Endothelial cell of umbilical vein (primary cell): ENCODE data around the gene MFN1. TPM values are rescaled to one million over a fixed set of nuclear protein-coding genes. Genes with fewer than 3 reads are reported as not detected.

Experiments used
- BruUV-seq: library from RNA; stranded (reverse); fragments of 400-500 nt; replicated peaks from 2 replicates; lab custom pipeline; 2021; lab: Mats Ljungman, UMichigan
- CTCF ChIA-PET: fragments of 300-600, 350-600 bp; sonication (Branson Sonifier 250); formaldehyde crosslinking; loops from one replicate; lab custom pipeline; 2021; ENCODE audit warnings: antibody characterized with exemption, inconsistent platforms; lab: Charles Lee
- POLR2A ChIA-PET: fragments of 300-600, 350-600 bp; sonication (Branson Sonifier 250); formaldehyde crosslinking; loops from one replicate; lab custom pipeline; 2021; ENCODE audit warnings: antibody characterized with exemption, inconsistent platforms; lab: Charles Lee
- DNase-seq: peaks from one replicate; pipeline ENCODE4 v3.0.0-alpha.2; 2011; ENCODE audit warnings: low read depth, low spot score
- FAIRE-seq: peaks from 2 replicates; lab custom pipeline; 2011; peaks lifted over from hg19 to GRCh38; lab: Jason Lieb, UNC
- H2AFZ ChIP-seq: 2 replicates; pipeline ENCODE4 v1.6.0; 2012; ENCODE audit warnings: low read depth, low read length, control low read depth, inconsistent platforms
- H3K27ac ChIP-seq: 2 replicates; pipeline ENCODE4 v1.5.1; 2011; ENCODE audit warnings: low read depth, mild to moderate bottlenecking, control low read depth, low read length, moderate library complexity; ENCODE audit not compliant: insufficient read depth
- H3K27me3 ChIP-seq, 2 experiments: 2 replicates each; pipeline versions ENCODE4 v1.6.0 to v1.6.1; 2011; ENCODE audit warnings: low read length in 2 of 2, mixed read lengths in 1 of 2; ENCODE audit not compliant: control insufficient read depth in 2 of 2, insufficient read depth in 2 of 2
- H3K36me3 ChIP-seq, 2 experiments: 2 replicates in 1 of 2; 3 replicates in 1 of 2; pipeline ENCODE4 v1.5.1; 2011; ENCODE audit warnings: low read length in 2 of 2, mild to moderate bottlenecking in 1 of 2, moderate library complexity in 1 of 2; ENCODE audit not compliant: control insufficient read depth in 2 of 2, insufficient read depth in 2 of 2; ENCODE audit errors: extremely low read depth in 1 of 2
- H3K4me1 ChIP-seq: 3 replicates; pipeline ENCODE4 v1.5.1; 2011; ENCODE audit warnings: mild to moderate bottlenecking, low read length; ENCODE audit not compliant: control insufficient read depth, insufficient read depth; ENCODE audit errors: extremely low read depth
- H3K4me2 ChIP-seq: 2 replicates; pipeline ENCODE4 v1.6.1; 2011; ENCODE audit warnings: low read length, control low read depth, mixed read lengths; ENCODE audit not compliant: insufficient read depth
- H3K4me3 ChIP-seq, 3 experiments: fragments of 200-600 bp in 1 of 3; sonication (generic), shearing (Covaris generic) in 1 of 3; replicated peaks in 1 of 3; 2 replicates each; pipeline ENCODE4 v1.5.1; 2011 to 2016; ENCODE audit warnings: control low read depth in 3 of 3, low read length in 3 of 3, mild to moderate bottlenecking in 2 of 3, inconsistent platforms in 1 of 3, low read depth in 1 of 3, moderate library complexity in 1 of 3; ENCODE audit not compliant: insufficient read depth in 1 of 3
- H3K79me2 ChIP-seq: 2 replicates; pipeline ENCODE4 v1.6.0; 2012; ENCODE audit warnings: low read length, inconsistent platforms; ENCODE audit not compliant: control insufficient read depth, insufficient read depth
- H3K9ac ChIP-seq: replicated peaks from 2 replicates; pipeline ENCODE3; 2011; ENCODE audit warnings: low read length, control low read depth; ENCODE audit not compliant: insufficient read depth; ENCODE audit errors: extremely low read depth
- H3K9me1 ChIP-seq: replicated peaks from 3 replicates; pipeline ENCODE4 v1.6.0; 2011; ENCODE audit warnings: mild to moderate bottlenecking, low read length; ENCODE audit not compliant: control insufficient read depth, insufficient read depth; ENCODE audit errors: extremely low read depth
- H3K9me3 ChIP-seq: replicated peaks from 2 replicates; pipeline ENCODE4 v1.5.1; 2012; ENCODE audit warnings: low read length, inconsistent platforms; ENCODE audit not compliant: control insufficient read depth, insufficient read depth
- H4K20me1 ChIP-seq: replicated peaks from 2 replicates; pipeline ENCODE3; 2011; ENCODE audit warnings: mild to moderate bottlenecking, low read length; ENCODE audit not compliant: control insufficient read depth, insufficient read depth; ENCODE audit errors: extremely low read depth
- CTCF ChIP-seq, 2 donors: IDR thresholded peaks; 1 replicate in 1 of 2; 2 replicates in 1 of 2; pipeline ENCODE4 v1.5.1; 2011; ENCODE audit warnings: low read length in 2 of 2, mild to moderate bottlenecking in 2 of 2, moderate library complexity in 2 of 2, control low read depth in 1 of 2, inconsistent platforms in 1 of 2, low read depth in 1 of 2; ENCODE audit not compliant: insufficient read depth in 1 of 2; ENCODE audit errors: extremely low read depth in 1 of 2
- EZH2 ChIP-seq: IDR thresholded peaks from 2 replicates; pipeline ENCODE4 v1.6.1; 2012; ENCODE audit warnings: borderline replicate concordance, low read depth, mild to moderate bottlenecking, moderate library complexity, low read length, inconsistent platforms; ENCODE audit not compliant: severe bottlenecking
- FOS ChIP-seq: IDR thresholded peaks from 2 replicates; pipeline ENCODE4 v1.6.1; 2011; ENCODE audit warnings: mild to moderate bottlenecking, low read length, moderate library complexity, borderline replicate concordance; ENCODE audit not compliant: insufficient read depth
- GATA2 ChIP-seq: IDR thresholded peaks from 2 replicates; pipeline ENCODE4 v1.7.0; 2011; ENCODE audit warnings: low read depth, mild to moderate bottlenecking, moderate library complexity, mixed read lengths, low read length; ENCODE audit not compliant: insufficient read length, insufficient read depth
- JUN ChIP-seq: IDR thresholded peaks from 2 replicates; pipeline ENCODE4 v1.6.1; 2011; ENCODE audit warnings: borderline replicate concordance, low read depth; ENCODE audit not compliant: insufficient read length, insufficient read depth
- MAX ChIP-seq: IDR thresholded peaks from 2 replicates; pipeline ENCODE4 v1.6.1; 2011; ENCODE audit not compliant: insufficient read depth, insufficient read length
- MYC ChIP-seq: IDR thresholded peaks from one replicate; pipeline ENCODE4 v1.6.1; 2011; ENCODE audit warnings: mild to moderate bottlenecking, low read depth, low read length
- POLR2A ChIP-seq: IDR thresholded peaks from 2 replicates; pipeline ENCODE4 v1.6.1; 2012; ENCODE audit warnings: low read depth, mild to moderate bottlenecking, control low read depth, low read length
- POLR2AphosphoS5 ChIP-seq: IDR thresholded peaks from 2 replicates; pipeline ENCODE4 v1.6.1; 2012; ENCODE audit warnings: low read depth, mild to moderate bottlenecking, control low read depth, low read length, moderate library complexity; ENCODE audit not compliant: insufficient read depth
- dilution Hi-C: fragments of 300-500 bp; cut with MboI; formaldehyde crosslinking; loops from one replicate; pipeline ENCODE4 v1.15.0; 2019; ENCODE audit warnings: low sequenced_read_pairs; ENCODE audit not compliant: extremely low pct_ligation_motif_present
- intact Hi-C: fragments of 100-400 bp; cut with micrococcal nuclease; formaldehyde crosslinking; loops from one replicate; pipeline ENCODE4 v1.10.0; 2022
- polyA plus RNA-seq, 4 experiments: library from polyadenylated mRNA; depleted of rRNA in 3 of 4; stranded (reverse) in 3 of 4; unstranded in 1 of 4; fragments of >200 nt; gene quantifications; 2 replicates each; pipeline versions ENCODE4 v1.2.1 to v1.2.3, GENCODE V29; 2011 to 2012; ENCODE audit warnings: missing spikeins in 1 of 4
- total RNA-seq: library from RNA; stranded (reverse); gene quantifications from 2 replicates; pipeline ENCODE4 v1.2.3, GENCODE V29; 2021

The MFN1 gene
- total and polyA plus RNA-seq, 2 donors (not counting 3 experiments of a cell fraction or from before 2014, with no cell fraction given) = 11.6 to 42.9 TPM

- H3K4me1 ChIP-seq = no peaks in the 10 kb centered on the region
- ChIA-PET POLR2A (no interaction called here), CTCF (no interaction called here)
- dilution Hi-C loops (no loop called here), intact Hi-C loops (no loop called here)
- FAIRE-seq (no peak), DNase-seq (no peak)
- no peak overlapping the region for H3K4me3 ChIP-seq
- no peaks in the 10 kb centered on the region for H3K79me2 ChIP-seq
- no peaks in the 10 kb centered on the region for H3K36me3 ChIP-seq
- H3K9me3 ChIP-seq = no peaks in the 10 kb centered on the region
- H4K20me1 ChIP-seq = no peaks in the 10 kb centered on the region
- BruUV-seq = no TSS peak
- no peak for TF ChIP-seq FOS
- TF ChIP-seq POLR2AphosphoS5 = no peak
- TF ChIP-seq JUN = no peak
- TF ChIP-seq EZH2 = no peak
- no peak for TF ChIP-seq MAX
- no peak for TF ChIP-seq CTCF (IDR thresholded peaks at IDR 0.05; ENCODE audit: extremely low read depth in 1 of 2, insufficient read depth in 1 of 2, low read depth in 1 of 2, low read length in 2 of 2)
- no peak for TF ChIP-seq MYC
- TF ChIP-seq POLR2A = no peak
- TF ChIP-seq GATA2 = no peak
- H3K9me1 ChIP-seq = no peaks in the 10 kb centered on the region
- H2AFZ ChIP-seq = no peak overlapping the region
- no peak overlapping the region for H3K9ac ChIP-seq
- no peak overlapping the region for H3K27ac ChIP-seq
- H3K27me3 ChIP-seq = peaks cover 0 to 10% of the 10 kb centered on the region in 2 experiments
- H3K4me2 ChIP-seq = no peak overlapping the region
Observed at GRCh38 chr3:179299999-179300613, 47.4 kb upstream of the MFN1 start.
